SKM-1 treated with dmso at 0.1 percent for 144 hours (cell line): ENCODE results near the gene CD27.
A peak's percentile ranks its signal among the peaks of the same experiment; 100 is the strongest.
"Not testable (repeated sequence)": the region's sequence is repeated elsewhere in the genome, so short reads cannot be mapped to it uniquely, and the experiment has no call there.

Experiments
- DNase-seq: peaks from one replicate; lab custom pipeline; 2025; ENCODE audit not compliant: unreplicated experiment; lab: John Stamatoyannopoulos, UW

Gene CD27

DNA sequence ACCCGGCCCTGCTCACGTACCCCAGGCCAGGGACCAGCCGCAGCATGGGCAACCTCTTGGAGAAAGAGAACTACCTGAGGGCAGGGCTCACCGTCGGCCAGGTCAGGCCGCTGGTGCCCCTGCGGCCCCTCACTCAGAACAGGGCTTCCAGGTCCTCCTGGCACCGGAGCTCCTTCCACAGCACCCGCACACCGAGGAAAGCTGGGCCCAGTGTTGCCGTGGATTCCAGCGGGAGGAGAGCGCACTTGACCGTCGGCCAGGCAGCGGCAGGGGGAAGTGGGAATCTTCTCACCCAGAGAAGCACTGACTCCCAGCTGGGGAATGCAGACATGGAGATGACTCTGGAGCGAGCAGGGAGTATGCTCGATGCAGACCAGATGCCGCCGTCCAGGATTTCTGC lies 33.7 kb downstream of the CD27 start:
- no peak for DNase-seq

DNA sequence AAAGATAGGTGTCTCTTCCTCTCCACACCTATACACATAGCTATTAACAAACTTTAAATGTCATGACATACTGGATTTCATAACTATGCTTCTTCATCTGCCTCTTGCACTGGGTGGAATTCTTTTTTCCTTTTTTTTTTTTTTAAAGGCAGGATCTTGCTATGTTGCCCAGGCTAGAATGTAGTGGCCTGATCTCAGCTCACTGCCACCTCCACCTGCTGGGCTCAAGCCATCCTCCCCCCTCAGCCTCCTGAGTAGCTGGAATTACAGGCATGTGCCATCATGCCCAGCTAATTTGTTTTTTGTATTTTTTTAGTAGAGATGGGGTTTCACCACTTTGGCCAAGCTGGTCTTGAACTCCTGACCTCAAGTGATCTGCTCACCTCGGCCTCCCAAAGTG lies 43.5 kb downstream of the CD27 start:
- no peak for DNase-seq

GRCh38 chr12:6489449-6489848 lies 44.7 kb downstream of the CD27 start:
- DNase-seq, result no peak

DNA sequence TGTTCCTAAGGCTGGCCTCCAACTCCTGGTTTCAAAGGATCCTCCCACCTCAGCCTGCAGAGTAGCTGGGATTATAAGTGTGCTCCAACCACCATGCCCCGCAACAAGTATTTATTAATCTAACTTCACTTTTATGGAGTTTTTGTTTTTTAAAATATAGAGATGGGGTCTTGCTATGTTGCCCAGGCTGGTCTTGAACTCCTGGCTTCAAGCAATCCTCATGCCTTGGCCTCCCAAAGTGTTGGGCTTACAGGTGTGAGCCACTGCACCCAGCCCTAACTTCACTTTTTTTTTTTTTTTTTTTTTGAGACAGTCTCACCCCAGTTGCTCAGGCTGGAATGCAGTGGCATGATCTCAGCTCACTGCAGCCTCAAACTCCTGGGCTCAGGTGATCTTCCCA lies 45.9 kb downstream of the CD27 start:
- DNase-seq, result not testable (repeated sequence)

- DNase-seq, result peak; percentile 57
These were observed 48.2 kb downstream of the CD27 start, which contains the start of gene MRPL51 for GRCh38 chr12:6492838-6493496. TSS of gene MRPL51 (minus strand) at chr12:6493262. CDS start at chr12:6493136, 126 bp downstream.

GRCh38 chr12:6493497-6494257 lies 48.9 kb downstream of the CD27 start, which contains the start of gene NCAPD2:
TSS of gene NCAPD2 (plus strand) at chr12:6494102. CDS start at chr12:6495099, 997 bp downstream.
- DNase-seq, result peak; percentile 80

DNA sequence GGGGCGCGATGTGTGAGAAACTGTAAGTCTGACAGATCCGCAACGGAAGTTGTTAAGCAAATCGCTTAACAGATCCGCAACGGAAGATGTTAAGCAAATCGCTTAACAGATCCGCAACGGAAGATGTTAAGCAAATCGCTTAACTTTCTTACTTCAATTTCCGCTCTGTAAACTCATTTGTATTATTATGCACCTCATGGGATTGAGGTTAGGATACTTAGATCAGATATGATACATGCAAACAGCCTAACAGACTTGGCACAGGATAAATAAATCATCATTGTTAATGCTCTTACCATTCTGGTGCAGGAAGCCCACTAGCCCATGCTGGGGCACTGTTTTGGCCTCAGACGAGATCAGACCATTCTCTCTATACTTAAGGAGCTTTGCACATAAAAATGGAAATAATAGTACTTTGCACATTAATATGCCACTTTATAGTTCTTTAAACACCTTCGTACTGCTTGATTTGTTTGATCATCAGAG lies 49.5 kb downstream of the CD27 start:
- DNase-seq, result no peak

- no peak for DNase-seq
These were observed 50.2 kb downstream of the CD27 start for GRCh38 chr12:6494968-6495367.

- DNase-seq, result not testable (repeated sequence)
These were observed 52.5 kb downstream of the CD27 start for GRCh38 chr12:6497291-6497690.

GRCh38 chr12:6500466-6500865 lies 55.7 kb downstream of the CD27 start:
- DNase-seq, result no peak
